Left colon (tissue), 2 donors: ENCODE measurements around the gene OPCML. TPM values are rescaled to one million over a fixed set of nuclear protein-coding genes. Genes with fewer than 3 reads are reported as not detected.

Experiments used
- ATAC-seq: fragments of 200-7000 bp; cut with Tn5 transposase; one replicate; pipeline ENCODE4 v1.9.1; 2020; ENCODE audit warnings: mild to moderate bottlenecking, moderate library complexity
- DNase-seq, 2 donors: peaks; one replicate each; pipeline ENCODE4 v3.0.0-alpha.2; 2020
- intact Hi-C, 2 donors: fragments of 100-400 bp; cut with DNase I in 1 of 2; cut with micrococcal nuclease in 1 of 2; formaldehyde crosslinking; loops; one replicate each; pipeline versions ENCODE4 v1.11.2 to v1.14.0; 2022; cut with DNase I, micrococcal nuclease
- total RNA-seq, 2 donors: library from RNA; stranded (reverse); fragmentation: NEBNext Ultra II Directional; extraction: Animal tissue kit (Norgen Biotek cat#: 25700); gene quantifications; one replicate each; pipeline ENCODE4 v1.2.1, GENCODE V29; 2021
- donor health status: DM: no; HTN: no; CAD: no.
- donor health status: DM: yes; HTN: yes; CAD: no.

OPCML gene
- total RNA-seq, 2 donors from 2014 or later, result 0.06 to 0.11 TPM

DNA sequence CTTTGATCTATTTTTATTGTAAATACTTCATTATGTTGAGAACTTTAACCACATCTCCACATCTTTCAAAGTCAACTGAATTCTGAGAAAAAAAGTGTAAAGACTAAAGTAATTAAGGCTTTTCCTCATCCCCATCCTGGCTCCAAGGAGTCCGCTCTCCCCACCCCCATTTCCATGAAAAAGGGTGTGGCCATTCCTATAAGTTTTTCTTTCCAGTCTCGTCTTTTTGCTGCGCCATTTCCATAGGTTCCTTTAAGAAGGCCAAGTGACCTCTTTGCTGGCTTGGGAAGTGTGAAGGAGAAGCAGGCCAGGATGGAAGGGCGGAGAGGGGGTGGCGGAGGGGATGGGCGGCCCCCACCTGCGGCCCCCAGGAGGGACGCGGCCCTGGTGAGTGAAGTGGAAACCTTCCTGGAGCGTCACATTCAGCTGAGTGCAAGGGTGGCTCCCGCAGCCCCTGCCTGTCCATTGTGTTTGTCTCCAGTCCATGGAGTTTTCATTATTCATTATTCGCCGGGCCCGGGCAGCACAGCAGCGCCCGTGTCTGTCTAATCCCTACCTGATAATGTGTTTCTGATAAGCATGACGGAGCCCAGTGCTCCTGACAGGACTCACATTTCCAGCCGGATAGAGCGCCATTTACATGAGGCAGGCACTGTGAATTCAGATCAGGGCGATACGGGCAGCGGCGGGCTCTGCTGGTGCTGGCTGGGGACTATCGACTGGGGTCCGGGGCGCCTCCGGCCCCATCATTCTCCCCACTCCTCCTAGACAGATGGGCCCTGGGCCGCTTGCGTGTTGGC is 739.8 kb downstream of the OPCML start:
- intact Hi-C loops, result no loop called here
- DNase-seq (no peak), ATAC-seq (no peak)

DNA sequence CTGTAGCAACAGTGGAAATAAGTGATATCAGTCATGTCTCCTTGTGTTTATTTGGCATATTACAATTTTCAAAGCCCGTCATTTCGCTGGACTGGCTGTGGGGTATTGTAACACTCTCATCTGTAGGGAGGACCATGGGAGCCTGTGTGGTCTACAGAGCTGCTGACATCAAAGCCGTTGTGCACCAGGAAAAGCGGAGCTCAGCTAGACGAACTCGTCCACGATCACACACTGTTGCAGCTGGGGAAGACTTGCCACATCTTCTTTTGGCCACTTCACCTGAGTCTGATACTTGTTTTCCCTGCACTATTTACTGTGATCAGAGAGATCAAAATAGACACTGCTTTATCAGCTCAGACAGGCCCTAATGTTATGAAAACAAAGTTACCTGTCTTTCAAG is 741.3 kb downstream of the OPCML start:
- intact Hi-C loops, result no loop called here
- no peak for ATAC-seq
- no peak for DNase-seq

DNA sequence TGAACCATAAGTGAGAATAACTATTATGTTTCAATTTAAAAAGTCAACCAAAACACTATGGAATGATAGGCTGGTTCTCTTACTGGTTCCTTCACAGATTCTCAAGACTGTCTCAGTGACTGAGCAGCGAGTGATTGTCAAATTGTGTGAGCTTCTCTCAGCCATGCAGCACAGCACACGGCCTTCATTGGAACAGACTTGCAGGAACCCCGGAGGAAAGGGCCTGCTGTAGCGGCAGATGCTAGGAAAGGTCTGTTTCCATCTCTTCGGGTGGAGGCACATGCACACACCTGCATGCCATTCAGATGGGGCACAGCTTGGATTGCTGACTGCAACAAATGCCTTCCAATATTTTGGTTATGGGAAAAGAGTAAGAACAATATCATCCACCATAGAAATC is 741.8 kb downstream of the OPCML start:
- intact Hi-C loops, result no loop called here
- ATAC-seq, result no peak
- no peak for DNase-seq

DNA sequence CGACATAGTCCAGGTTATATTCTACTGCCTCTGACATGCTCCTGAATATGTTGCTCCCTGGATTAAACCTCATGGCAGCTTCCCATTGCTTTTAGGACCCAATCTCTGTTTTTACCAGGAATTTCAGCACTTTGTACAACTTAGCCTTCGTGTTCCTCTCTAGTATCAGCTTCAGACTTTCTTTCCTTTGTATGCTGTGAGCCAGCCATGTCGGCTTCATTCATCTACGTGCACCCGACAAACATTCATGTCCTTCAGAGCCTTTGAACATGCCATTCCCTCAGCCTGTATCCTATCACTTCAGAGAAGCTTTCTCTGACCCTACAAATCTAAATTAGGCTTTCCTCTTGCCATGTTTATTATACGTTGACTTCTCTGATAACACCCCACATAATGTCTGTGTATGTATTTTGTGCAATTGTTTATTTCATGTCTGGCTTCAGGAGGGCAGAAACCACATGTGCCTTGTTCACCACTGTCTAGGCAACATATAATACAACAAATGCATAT is 743.4 kb downstream of the OPCML start:
- ATAC-seq (no peak), DNase-seq (no peak)
- intact Hi-C loops, result no loop called here

DNA sequence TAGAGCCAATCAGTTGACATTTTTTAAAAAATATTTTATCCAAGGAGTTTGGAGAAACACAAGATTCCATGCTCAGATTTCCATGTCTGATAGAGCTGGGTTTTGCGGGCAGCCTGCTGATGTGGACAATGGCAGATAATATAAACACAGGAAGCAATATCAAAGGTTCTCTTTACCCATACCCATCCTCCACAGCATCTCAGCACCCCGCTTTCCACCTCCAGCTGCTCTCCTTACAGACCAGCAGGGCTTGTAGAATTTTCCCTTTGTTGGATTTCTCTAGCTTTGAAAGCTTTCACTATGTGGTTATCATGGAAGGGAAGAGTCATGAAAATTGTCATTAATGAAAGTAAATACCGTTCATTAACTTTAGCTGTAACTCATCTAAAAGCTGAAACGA is 746.4 kb downstream of the OPCML start:
- DNase-seq, result no peak
- ATAC-seq, result no peak
- intact Hi-C loops, result no loop called here

DNA sequence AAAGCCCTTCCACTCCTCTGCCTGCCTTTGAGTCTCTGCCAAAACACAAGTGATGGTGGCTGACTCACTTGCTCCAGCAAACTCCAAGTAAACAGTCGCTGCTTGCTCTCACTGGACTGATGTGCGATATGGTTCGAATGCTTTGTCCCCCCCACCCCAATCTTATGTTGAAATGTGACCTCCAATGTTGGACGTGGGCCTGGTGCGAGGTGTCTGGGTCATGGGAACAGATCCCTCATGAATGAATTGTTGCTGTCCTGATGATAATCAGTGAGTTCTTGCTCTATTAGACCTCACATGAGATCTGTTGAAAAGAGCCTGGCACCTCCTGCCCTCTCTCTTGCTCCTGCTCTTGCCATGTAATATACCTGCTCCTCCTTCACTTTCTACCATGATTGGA is 747.9 kb downstream of the OPCML start:
- ATAC-seq (no peak), DNase-seq (no peak)

DNA sequence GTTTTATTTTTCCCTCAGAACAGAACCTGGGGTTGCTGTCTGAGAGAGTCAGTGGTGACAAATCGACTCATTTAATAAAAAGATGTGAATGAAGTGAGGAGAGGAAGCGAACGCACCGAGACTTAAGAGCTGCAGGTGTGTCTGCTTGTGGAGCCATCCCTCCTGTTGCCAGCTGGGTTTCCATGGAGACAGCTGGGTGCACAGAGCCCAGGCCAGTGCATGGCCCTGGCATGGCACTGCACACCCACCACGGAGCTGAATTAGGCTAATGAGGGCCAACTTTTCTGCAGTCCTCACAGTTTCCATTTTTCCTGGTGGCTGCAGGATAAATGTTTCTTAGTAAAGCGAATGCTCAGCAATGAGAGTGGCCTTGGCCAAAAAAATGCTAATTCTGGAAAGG is 750.2 kb downstream of the OPCML start:
- DNase-seq (no peak), ATAC-seq (no peak)
- intact Hi-C loops, result no loop called here

More for the DNA sequence above, 747.9 kb downstream of the OPCML start:
- intact Hi-C loops, result no loop called here

DNA sequence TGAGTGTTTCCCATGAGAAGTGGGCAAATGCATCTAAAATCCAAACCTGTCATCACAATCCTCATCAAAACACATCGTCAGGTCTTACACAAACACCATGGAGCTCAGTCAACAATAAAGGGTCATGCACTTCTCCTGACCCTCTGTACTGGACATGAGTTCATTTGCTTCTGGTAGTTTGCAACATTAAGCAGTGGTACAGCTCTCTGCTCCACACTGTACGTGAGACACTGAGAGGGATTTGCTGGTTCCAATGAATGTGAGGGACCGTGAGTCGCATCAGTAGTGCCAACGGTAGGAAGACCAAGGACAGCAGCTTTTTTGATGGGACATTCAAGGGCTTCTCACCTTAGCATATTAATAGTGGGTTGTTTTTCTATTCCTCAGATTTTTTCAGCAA is 752.3 kb downstream of the OPCML start:
- ATAC-seq, result no peak
- intact Hi-C loops, result no loop called here
- no peak for DNase-seq

DNA sequence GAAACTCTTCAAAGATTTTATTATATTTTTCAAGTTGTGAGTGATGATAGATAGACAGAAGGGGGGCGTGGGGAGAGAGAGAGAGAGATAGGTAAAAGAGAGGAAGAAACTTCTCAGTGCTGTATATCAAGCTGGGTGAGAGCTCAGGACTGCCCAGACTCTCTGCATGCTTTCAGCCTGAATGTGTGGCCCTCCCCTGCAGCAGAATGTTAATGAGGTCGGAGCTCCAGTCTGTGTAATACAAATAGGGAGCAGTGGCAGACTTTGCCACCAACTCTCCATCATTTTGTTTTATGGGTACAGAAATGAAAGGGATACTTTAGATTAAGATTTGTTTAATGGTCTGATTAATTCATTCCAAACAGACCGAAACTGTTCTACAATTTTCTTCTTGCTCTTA is 752.8 kb downstream of the OPCML start:
- intact Hi-C loops, result no loop called here
- no peak for ATAC-seq
- DNase-seq, result no peak

DNA sequence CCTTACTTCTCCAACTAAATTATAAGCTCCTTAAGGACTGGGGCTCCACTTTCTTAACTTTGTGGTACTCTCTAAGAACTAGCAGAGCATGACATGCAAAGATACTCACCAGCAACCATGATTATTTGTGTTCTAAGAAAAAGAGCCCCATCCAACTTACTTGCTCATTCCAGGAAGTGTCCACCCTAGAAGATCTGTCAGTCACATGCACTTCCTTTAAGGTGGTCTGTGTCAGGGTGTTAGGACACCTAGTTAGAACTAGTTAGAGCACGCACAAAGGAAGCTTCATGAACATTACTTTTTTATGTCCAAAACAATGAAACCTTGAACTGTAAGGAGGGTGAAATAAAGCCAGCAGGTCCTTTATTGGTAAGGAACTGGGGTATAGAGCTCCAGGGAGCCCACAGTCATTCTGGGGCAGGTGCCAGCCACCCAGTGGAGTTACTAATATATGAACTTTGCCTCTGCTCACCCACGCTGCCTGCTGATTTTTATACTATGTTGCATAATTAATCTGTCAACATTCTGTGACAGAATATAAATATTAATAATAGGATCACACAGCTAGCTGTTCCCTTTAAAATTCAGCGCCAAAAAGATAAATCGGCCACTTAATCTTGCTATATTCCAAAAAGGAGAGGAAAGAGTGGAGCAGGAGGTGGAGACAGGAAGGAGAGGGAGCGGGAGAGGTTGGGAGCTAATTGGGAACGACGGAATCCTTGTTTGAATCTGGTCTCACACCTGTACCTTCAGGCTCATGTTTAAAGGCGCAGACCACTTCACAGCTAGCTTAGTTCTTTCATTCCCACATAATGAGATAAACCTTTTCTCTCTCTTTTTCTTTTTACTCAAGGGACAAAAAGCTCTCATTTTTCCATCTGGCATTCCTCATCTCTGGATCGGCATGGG is 755.0 kb downstream of the OPCML start:
- intact Hi-C loops, result no loop called here
- ATAC-seq (no peak), DNase-seq (no peak)

DNA sequence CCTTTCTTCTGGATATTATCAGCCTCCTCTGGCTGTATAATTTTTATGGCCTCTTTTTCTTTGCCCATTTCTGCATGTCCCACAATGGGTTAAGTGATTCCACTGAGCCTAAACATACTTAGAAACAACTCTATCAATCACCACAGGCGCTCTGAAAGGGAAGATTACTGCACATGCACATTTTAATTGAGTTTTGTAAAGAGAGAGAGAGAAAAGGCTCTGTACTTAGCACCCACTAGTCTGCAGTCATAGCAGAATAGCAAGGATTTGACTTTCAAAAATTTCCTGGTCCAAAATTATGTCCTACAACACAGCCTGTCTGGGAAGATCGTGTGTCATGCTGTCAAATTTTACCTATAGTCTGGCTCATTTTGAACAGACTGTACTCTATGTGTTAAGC is 758.5 kb downstream of the OPCML start:
- intact Hi-C loops, result no loop called here
- ATAC-seq (no peak), DNase-seq (no peak)

DNA sequence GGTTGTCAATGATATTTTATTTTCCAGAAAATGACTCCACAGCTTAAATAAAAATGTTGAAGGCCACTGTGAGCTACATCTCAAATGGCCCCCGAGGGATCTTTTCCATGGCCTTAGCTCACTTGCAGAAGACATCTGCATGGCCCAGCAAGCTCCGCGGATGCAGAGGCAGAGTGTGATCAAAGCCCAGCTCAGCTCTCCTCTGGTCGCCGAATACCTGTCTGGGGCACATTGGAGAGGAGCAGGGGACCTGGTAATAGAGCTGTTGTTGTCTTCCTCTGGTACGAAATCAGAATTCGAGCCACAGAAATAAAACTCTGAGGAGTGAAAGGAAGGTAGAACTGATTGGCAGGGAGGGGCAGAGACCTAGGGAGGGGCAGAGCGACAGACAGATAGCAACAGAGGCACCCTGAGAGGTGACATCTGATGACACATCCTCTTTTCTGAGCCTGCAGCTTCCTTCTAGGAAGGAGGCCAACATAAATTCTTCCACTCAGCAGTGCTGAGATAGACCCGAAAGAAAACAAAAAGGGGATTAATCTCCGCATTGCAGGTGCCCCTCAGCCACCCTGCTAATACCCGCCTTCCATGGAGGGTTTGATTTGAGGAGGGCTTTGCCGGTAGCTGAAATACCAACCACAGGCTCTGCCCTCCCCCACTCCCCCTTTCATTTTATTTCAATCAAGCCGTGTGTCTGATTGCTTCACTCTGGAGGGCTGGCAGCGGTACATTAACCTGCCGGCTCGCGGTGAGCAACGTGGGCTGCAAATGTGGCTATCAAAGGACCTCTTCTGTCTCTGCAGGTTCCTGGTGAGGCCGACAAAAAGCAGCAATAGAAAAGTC is 759.4 kb downstream of the OPCML start:
- intact Hi-C loops, result no loop called here
- DNase-seq (no peak), ATAC-seq (no peak)

DNA sequence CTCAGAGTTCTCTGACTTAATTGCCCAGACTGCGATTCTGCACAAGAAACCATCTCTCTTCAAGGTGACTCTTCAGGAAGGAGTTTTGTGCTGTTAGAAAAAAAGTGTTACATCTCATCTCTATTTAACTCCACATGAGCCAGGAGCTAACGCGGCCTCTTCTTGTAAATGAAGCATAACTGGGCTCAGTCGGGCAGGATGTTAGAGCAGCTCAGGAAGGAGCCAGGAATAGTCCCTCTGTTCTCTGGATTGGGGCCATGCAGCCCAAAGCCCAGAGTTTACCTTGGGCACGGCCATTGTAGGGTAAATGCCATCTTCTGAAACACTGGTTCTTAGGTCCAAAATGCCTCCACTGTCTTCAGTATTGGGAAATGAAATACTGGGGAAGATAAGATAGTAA is 760.6 kb downstream of the OPCML start:
- intact Hi-C loops, result no loop called here
- ATAC-seq (no peak), DNase-seq (no peak)

DNA sequence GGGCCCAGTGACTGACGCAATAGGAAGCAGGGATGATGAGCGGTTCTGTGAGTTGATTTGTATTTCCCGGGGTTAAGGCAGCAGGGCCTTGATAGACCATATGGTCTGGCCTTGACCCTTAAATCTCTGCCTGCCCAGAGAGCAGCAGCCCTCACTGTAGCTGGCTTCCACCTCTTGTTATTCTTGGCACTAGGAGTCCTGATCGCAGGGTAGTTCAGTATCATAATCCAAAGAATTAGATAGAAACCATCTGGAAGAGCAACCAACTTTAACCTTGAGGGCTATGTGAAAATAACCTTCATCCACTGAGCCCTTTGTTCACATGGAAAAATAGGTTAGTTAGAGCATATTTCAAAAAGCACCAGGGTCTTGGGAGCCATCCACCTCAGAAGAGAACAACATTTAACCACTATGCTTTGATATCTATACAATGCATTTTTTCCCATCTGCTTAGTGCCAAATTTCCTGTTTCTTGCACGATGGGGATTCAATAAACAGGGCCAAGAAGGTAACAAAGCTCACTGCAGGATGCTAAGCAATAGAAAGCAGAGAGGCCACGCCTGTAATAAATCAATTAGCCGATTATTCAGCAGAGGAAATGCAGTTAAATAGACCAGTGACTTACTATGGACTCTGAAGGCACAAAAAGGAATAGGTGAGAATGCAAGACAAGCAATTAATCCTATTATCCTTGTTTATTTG is 761.3 kb downstream of the OPCML start:
- ATAC-seq (no peak), DNase-seq (no peak)
- intact Hi-C loops, result no loop called here

DNA sequence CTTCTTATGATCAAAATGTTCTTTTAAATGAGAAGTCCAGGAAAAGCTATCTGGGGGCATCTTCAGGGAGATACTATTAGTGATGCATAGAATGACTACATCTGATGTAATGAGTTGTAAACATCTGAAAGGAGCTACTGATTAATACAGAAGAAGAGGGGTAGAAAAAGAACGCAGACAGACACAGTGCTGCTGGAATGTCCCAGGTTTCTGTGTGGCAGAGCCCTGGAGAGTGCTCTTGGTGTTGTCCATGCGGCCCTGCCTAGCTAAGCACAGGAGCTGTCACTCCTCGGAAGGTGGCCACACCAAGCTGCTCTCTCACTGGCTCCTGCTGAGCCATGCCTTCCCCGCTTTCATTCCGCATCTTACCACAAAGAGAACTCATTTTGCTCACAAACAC is 768.8 kb downstream of the OPCML start:
- DNase-seq, result no peak

DNA sequence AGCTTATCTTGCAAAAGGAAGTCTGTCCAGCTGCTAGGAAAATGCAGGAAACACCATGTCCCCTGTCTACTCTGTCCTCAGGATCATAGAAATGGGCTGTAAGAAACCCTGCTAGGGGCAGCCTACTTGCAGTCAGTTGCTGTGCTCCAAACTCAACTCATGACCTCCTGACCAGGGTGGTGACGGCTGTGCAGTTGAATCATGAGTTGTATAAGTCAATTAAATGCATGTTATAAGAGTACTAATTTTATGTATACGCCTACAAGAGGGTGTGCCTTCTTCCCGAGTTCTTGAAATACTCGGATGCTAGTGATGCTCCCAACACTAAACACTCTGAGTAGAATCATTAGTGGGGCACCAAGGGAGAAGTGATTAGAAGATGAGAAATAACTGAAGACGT is 776.4 kb downstream of the OPCML start:
- DNase-seq, result no peak
- intact Hi-C loops, result no loop called here
- no peak for ATAC-seq

More for the DNA sequence above, 768.8 kb downstream of the OPCML start:
- intact Hi-C loops, result no loop called here
- ATAC-seq, result no peak

DNA sequence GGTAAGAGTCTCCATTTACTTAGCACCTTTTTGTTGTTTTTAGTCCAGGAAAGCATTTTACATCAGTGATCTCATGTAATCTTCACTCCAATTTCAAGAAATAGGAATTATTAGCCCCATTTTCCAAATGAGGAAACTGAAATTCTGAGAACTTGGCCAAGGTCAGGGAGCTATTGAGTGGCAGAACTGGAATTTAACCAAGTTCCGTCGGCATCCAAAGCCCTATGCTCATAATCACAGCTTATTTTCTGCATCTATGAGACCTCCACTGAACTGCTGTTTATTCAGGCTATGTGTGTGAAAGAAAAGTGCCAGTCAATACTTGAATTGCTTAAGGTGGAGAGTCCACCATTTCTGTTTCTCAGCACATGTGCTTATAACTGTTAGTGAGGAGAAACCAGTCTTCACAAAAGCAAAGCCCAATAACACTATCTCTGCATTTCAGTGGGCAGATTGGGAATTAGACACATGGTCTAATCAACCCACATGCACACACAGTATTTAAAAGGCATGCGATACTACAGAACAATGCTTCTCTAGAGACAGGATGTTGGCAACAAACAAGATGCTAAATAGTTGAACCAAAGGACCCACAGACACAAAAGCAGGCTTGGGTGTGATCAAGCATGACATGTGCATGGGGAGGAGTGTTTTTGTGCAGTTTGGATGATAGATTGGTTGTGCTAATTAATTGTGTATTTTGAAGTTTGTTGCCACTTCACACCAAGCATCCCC is 780.6 kb downstream of the OPCML start:
- ATAC-seq (no peak), DNase-seq (no peak)
- intact Hi-C loops, result no loop called here

DNA sequence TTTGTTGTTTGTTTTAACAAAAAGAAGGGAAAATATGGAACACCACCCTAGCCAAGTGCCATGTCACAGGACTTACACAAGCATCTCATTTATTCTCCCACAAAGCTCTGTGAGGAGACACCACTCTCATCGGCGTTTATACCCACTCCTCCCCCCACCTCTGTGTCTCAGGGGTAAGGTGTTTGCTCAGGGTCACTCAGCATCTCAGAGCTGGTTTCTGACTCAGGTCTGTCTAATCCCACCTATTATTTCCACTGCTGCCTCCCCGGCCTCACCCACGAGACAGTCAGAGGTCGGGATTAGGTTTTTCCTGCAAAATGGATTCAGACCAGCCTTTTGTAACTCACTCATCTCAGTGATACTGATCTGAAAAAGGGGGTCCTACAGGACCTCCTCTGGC is 786.0 kb downstream of the OPCML start:
- DNase-seq, result no peak
- intact Hi-C loops, result loop anchor here in 1 of 2 donors (10.0 kb wide), 1 partner anchor 62 kb away; no protein-coding TSS in a partner anchor
- no peak for ATAC-seq
